Activated CD8-positive, alpha-beta T cell treated with anti-CD3 and anti-CD28 coated beads for 36 hours (primary cell): ENCODE results near the gene SLC35E4. TPM values are rescaled to one million over a fixed set of nuclear protein-coding genes. Genes with fewer than 3 reads are reported as not detected.
"Not testable (repeated sequence)": the region's sequence is repeated elsewhere in the genome, so short reads cannot be mapped to it uniquely, and the experiment has no call there.

Experiments
- ATAC-seq: fragments of 200-7000 bp; cut with Tn5 transposase; one replicate; pipeline ENCODE4 v1.10.0; 2021; ENCODE audit warnings: mild to moderate bottlenecking, moderate library complexity
- CTCF ChIA-PET: fragments of 350-600 bp; sonication (Branson Sonifier 250); formaldehyde crosslinking; loops from one replicate; lab custom pipeline; 2021; ENCODE audit warnings: antibody characterized with exemption; lab: Charles Lee
- POLR2A ChIA-PET: fragments of 350-600 bp; sonication (Branson Sonifier 250); formaldehyde crosslinking; loops from one replicate; lab custom pipeline; 2021; ENCODE audit warnings: antibody characterized with exemption; lab: Charles Lee
- DNase-seq: peaks from one replicate; pipeline ENCODE4 v3.0.0-alpha.2; 2020
- H3K27ac Mint-ChIP-seq: one replicate; pipeline ENCODE4 v1.8.0; 2021; ENCODE audit warnings: mild to moderate bottlenecking, mixed read lengths
- H3K27me3 Mint-ChIP-seq: one replicate; pipeline ENCODE4 v1.8.0; 2021; ENCODE audit warnings: mixed read lengths
- H3K36me3 Mint-ChIP-seq: one replicate; pipeline ENCODE4 v1.8.0; 2021; ENCODE audit warnings: low read depth, mixed read lengths
- H3K4me1 Mint-ChIP-seq: one replicate; pipeline ENCODE4 v1.8.0; 2021; ENCODE audit warnings: low read depth, mixed read lengths
- H3K4me3 Mint-ChIP-seq: one replicate; pipeline ENCODE4 v1.8.0; 2021; ENCODE audit warnings: mild to moderate bottlenecking, moderate library complexity, mixed read lengths
- H3K9me3 Mint-ChIP-seq: one replicate; pipeline ENCODE4 v1.8.0; 2021; ENCODE audit warnings: mixed read lengths
- intact Hi-C: fragments of 100-400 bp; cut with micrococcal nuclease; formaldehyde crosslinking; loops from one replicate; pipeline ENCODE4 v1.10.0; 2022
- total RNA-seq, 2 experiments: library from RNA; stranded (reverse); gene quantifications; one replicate each; pipeline ENCODE4 v1.2.3, GENCODE V29; 2021
- TF ChIP-seq, protein P1 (sequence below): fragments of 200-600 bp; IDR thresholded peaks from one replicate; pipeline ENCODE4 v1.8.0; 2022; ENCODE audit warnings: antibody characterized with exemption, mild to moderate bottlenecking

The SLC35E4 gene
- total RNA-seq, 2 experiments from 2014 or later, result 3.4 to 3.8 TPM

DNA sequence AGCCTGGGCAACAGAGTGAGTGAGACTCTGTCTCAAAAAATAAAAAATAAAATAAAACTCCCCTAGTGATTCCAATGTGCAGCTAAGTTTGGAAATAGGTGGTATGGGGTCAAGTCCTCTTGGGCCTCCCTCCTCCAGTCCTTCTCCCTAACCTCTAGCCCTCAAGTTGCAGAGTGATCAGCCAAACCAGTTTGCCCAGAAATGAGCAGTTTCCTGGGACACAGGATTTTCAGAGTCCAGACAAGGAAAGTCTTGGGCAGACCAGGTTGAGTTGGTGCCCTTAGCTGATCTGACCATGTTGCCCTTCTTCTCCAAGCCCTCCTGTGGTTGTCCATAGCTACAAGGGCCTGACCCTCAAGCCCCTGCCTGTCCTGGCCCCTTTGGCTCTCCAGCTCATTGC, 20.7 kb upstream of the SLC35E4 start:
- intact Hi-C loops, result no loop called here
- CTCF ChIA-PET, result interaction anchor here (1.3 kb wide), 1 partner anchor 140 kb away, joined by 3 read pairs; no protein-coding TSS in a partner anchor
- POLR2A ChIA-PET, result no interaction called here
- H3K36me3 Mint-ChIP-seq, result no peaks in the 10 kb centered on the region
- H3K4me3 Mint-ChIP-seq, result no peak overlapping the region
- H3K4me1 Mint-ChIP-seq, result no peaks in the 10 kb centered on the region
- H3K27me3 Mint-ChIP-seq, result no peaks in the 10 kb centered on the region
- TF ChIP-seq, protein P1, sequence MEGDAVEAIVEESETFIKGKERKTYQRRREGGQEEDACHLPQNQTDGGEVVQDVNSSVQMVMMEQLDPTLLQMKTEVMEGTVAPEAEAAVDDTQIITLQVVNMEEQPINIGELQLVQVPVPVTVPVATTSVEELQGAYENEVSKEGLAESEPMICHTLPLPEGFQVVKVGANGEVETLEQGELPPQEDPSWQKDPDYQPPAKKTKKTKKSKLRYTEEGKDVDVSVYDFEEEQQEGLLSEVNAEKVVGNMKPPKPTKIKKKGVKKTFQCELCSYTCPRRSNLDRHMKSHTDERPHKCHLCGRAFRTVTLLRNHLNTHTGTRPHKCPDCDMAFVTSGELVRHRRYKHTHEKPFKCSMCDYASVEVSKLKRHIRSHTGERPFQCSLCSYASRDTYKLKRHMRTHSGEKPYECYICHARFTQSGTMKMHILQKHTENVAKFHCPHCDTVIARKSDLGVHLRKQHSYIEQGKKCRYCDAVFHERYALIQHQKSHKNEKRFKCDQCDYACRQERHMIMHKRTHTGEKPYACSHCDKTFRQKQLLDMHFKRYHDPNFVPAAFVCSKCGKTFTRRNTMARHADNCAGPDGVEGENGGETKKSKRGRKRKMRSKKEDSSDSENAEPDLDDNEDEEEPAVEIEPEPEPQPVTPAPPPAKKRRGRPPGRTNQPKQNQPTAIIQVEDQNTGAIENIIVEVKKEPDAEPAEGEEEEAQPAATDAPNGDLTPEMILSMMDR, result no peak
- ATAC-seq, result no peak
- no peaks in the 10 kb centered on the region for H3K9me3 Mint-ChIP-seq
- no peak for DNase-seq
- H3K27ac Mint-ChIP-seq, result no peak overlapping the region

DNA sequence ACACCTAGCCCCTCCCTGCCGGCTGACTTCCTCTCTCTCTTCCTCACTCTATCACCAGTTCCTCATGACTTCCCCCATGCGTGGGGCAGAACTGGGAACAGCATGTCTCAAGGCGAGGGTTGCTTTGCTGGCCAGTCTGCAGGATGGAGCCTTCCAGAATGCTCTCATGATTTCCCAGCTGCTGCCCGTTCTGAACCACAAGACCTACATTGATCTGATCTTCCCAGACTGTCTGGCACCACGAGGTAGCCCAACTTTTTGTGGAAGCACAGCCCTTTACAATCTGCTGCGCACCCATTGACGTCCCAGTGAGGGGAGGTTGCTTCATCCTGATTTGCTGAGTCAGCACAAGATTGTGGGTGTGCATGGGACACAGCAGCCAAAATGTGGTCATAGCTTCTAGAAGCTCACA, 20.0 kb upstream of the SLC35E4 start:
- no peaks in the 10 kb centered on the region for H3K36me3 Mint-ChIP-seq
- no peaks in the 10 kb centered on the region for H3K9me3 Mint-ChIP-seq
- TF ChIP-seq, protein P1, result no peak
- ChIA-PET POLR2A (no interaction called here), CTCF (interaction anchor here (1.3 kb wide), 1 partner anchor 140 kb away, joined by 3 read pairs; no protein-coding TSS in a partner anchor)
- intact Hi-C loops, result no loop called here
- H3K4me3 Mint-ChIP-seq, result no peak overlapping the region
- ATAC-seq (no peak), DNase-seq (no peak)
- H3K27me3 Mint-ChIP-seq, result no peaks in the 10 kb centered on the region
- no peak overlapping the region for H3K27ac Mint-ChIP-seq
- no peaks in the 10 kb centered on the region for H3K4me1 Mint-ChIP-seq

DNA sequence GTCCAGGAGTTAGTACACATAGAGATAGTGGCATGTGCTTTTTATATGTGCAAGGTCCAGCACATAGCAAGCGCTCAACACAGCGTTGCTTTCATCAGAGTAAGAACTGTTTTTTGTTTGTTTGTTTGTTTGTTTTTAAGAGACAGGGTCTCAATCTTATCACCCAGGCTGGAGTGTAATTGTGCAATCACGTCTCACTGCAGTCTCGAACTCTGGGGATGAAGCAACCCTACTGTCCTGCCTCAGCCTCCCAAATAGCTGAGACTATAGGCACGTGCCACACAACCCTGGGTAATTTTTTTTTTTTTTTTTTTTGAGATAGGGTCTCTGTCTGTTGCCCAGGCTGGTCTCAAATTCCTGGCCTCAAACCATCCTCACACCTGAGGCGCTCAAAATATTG, 17.8 kb upstream of the SLC35E4 start:
- H3K27ac Mint-ChIP-seq, result no peak overlapping the region
- no peaks in the 10 kb centered on the region for H3K36me3 Mint-ChIP-seq
- DNase-seq (no peak), ATAC-seq (no peak)
- CTCF ChIA-PET, result interaction anchor here (3.2 kb wide), 1 partner anchor 17 kb away, joined by 9 read pairs; no protein-coding TSS in a partner anchor
- no peak overlapping the region for H3K4me3 Mint-ChIP-seq
- no peaks in the 10 kb centered on the region for H3K9me3 Mint-ChIP-seq
- TF ChIP-seq, protein P1, result no peak
- H3K4me1 Mint-ChIP-seq, result no peaks in the 10 kb centered on the region
- no peaks in the 10 kb centered on the region for H3K27me3 Mint-ChIP-seq
- POLR2A ChIA-PET, result no interaction called here
- intact Hi-C loops, result no loop called here

DNA sequence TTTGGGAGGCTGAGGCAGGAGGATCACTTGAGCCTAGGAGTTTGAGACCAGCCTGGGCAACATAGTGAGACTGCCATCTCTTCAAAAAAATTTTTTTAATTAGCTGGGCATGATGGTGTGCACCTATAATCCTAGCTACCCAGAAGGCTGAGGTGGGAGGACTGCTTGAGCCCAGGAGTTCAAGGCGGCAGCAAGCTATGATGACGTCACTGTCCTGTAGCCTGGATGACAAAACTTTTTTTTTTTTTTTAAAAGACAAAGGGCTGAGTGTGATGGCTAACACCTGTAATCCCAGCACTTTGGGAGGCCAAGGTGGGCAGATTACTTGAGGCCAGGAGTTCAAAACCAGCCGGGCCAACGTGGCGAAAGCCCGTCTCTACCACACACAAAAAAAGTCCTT, 15.7 kb upstream of the SLC35E4 start:
- not testable (repeated sequence) for ATAC-seq, H3K27me3 Mint-ChIP-seq, H3K36me3 Mint-ChIP-seq, H3K9me3 Mint-ChIP-seq, DNase-seq, H3K4me1 Mint-ChIP-seq, H3K27ac Mint-ChIP-seq, H3K4me3 Mint-ChIP-seq
- CTCF ChIA-PET, result interaction anchor here (3.2 kb wide), 1 partner anchor 15 kb away, joined by 9 read pairs; no protein-coding TSS in a partner anchor
- intact Hi-C loops, result loop anchor here (10.0 kb wide), 1 partner anchor 305 kb away; no protein-coding TSS in a partner anchor
- POLR2A ChIA-PET, result interaction anchor here (1.4 kb wide), 1 partner anchor 9 kb away, joined by 4 read pairs; no protein-coding TSS in a partner anchor

DNA sequence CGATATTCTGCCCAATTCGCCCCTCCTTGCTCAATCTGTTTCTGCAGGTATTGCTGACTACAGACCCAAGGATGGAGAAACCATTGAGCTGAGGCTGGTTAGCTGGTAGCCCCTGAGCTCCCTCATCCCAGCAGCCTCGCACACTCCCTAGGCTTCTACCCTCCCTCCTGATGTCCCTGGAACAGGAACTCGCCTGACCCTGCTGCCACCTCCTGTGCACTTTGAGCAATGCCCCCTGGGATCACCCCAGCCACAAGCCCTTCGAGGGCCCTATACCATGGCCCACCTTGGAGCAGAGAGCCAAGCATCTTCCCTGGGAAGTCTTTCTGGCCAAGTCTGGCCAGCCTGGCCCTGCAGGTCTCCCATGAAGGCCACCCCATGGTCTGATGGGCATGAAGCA, 9.2 kb upstream of the SLC35E4 start:
- Mint-ChIP-seq H3K4me3 (no peak overlapping the region), H3K36me3 (no peaks in the 10 kb centered on the region), H3K9me3 (no peaks in the 10 kb centered on the region), H3K27me3 (no peaks in the 10 kb centered on the region), H3K27ac (no peak overlapping the region), H3K4me1 (no peaks in the 10 kb centered on the region)
- ChIA-PET POLR2A (interaction anchor here (0.6 kb wide), 1 partner anchor 300 kb away, joined by 3 read pairs; no protein-coding TSS in a partner anchor), CTCF (interaction anchor here (0.7 to 1.2 kb wide), 3 partner anchors 8 to 221 kb away, joined by 3 to 5 read pairs (median 4); partner anchors contain the start of gene SLC35E4)
- intact Hi-C loops, result loop anchor here (10.0 kb wide), 1 partner anchor 298 kb away; no protein-coding TSS in a partner anchor
- TF ChIP-seq, protein P1, result no peak
- ATAC-seq (no peak), DNase-seq (no peak)
